GM23338 (cell line): Measurements from ENCODE around the gene C14orf119. TPM values are rescaled to one million over a fixed set of nuclear protein-coding genes. Genes with fewer than 3 reads are reported as not detected.
A peak's percentile ranks its signal among the peaks of the same experiment; 100 is the strongest.

Source experiments
- ATAC-seq: fragments of 200-7000 bp; cut with Tn5 transposase; 3 replicates; pipeline ENCODE4 v1.9.1; 2020
- DNase-seq: peaks from one replicate; pipeline ENCODE4 v3.0.0-alpha.2; 2015; ENCODE audit warnings: low spot score
- H2AFZ ChIP-seq: fragments of 200-600 bp; sonication (generic); 2 replicates; pipeline ENCODE4 v1.8.0; 2016; ENCODE audit warnings: antibody characterized with exemption, mild to moderate bottlenecking, moderate library complexity
- H3F3A ChIP-seq: fragments of 200-600 bp; sonication (generic); replicated peaks from 2 replicates; pipeline ENCODE4 v1.8.0; 2017; ENCODE audit warnings: antibody characterized with exemption, mixed run types, low read depth
- H3K27ac ChIP-seq: fragments of 200-600 bp; sonication (generic); 2 replicates; pipeline ENCODE4 v1.6.1; 2016; ENCODE audit warnings: low read depth
- H3K27me3 ChIP-seq: fragments of 200-600 bp; sonication (generic); 2 replicates; pipeline ENCODE4 v1.8.0; 2016; ENCODE audit warnings: mild to moderate bottlenecking, mixed run types, moderate library complexity; ENCODE audit not compliant: insufficient read depth
- H3K36me3 ChIP-seq: fragments of 200-600 bp; sonication (generic); 2 replicates; pipeline ENCODE4 v1.8.0; 2016; ENCODE audit warnings: mild to moderate bottlenecking; ENCODE audit not compliant: insufficient read depth
- H3K4me1 ChIP-seq: fragments of 200-600 bp; sonication (generic); 2 replicates; pipeline ENCODE4 v1.8.0; 2016; ENCODE audit warnings: mild to moderate bottlenecking, moderate library complexity; ENCODE audit not compliant: insufficient read depth
- H3K4me2 ChIP-seq: fragments of 200-600 bp; sonication (generic); 2 replicates; pipeline ENCODE4 v1.7.1; 2017; ENCODE audit warnings: mixed run types
- H3K4me3 ChIP-seq: fragments of 200-600 bp; sonication (generic); 2 replicates; pipeline ENCODE4 v1.6.1; 2016; ENCODE audit warnings: mixed run types
- H3K79me2 ChIP-seq: fragments of 200-600 bp; sonication (generic); replicated peaks from 2 replicates; pipeline ENCODE4 v1.8.0; 2017; ENCODE audit warnings: mild to moderate bottlenecking; ENCODE audit not compliant: insufficient read depth
- H3K9me2 ChIP-seq: fragments of 200-600 bp; sonication (generic); 2 replicates; pipeline ENCODE4 v1.8.0; 2017; ENCODE audit not compliant: insufficient read depth
- H4K20me1 ChIP-seq: fragments of 200-600 bp; sonication (generic); replicated peaks from 2 replicates; pipeline ENCODE4 v1.8.0; 2017; ENCODE audit warnings: mild to moderate bottlenecking; ENCODE audit not compliant: insufficient read depth
- H3K27ac Mint-ChIP-seq: 2 replicates; pipeline ENCODE4 v1.8.0; 2020; ENCODE audit warnings: inconsistent platforms, mild to moderate bottlenecking, moderate library complexity, mixed read lengths
- H3K27me3 Mint-ChIP-seq: 3 replicates; pipeline ENCODE4 v1.8.0; 2022; ENCODE audit warnings: low read depth, mild to moderate bottlenecking, moderate library complexity, mixed read lengths, inconsistent platforms; ENCODE audit not compliant: insufficient read depth, poor library complexity
- H3K36me3 Mint-ChIP-seq: 3 replicates; pipeline ENCODE4 v1.8.0; 2021; ENCODE audit warnings: low read depth, mild to moderate bottlenecking, inconsistent platforms, moderate library complexity, mixed read lengths
- H3K4me1 Mint-ChIP-seq: 3 replicates; pipeline ENCODE4 v1.8.0; 2020; ENCODE audit warnings: mild to moderate bottlenecking, inconsistent platforms, mixed read lengths
- H3K4me3 Mint-ChIP-seq: 3 replicates; pipeline ENCODE4 v1.8.0; 2021; ENCODE audit warnings: moderate library complexity, mild to moderate bottlenecking, inconsistent platforms, mixed read lengths
- H3K9me3 Mint-ChIP-seq: 3 replicates; pipeline ENCODE4 v1.8.0; 2020; ENCODE audit warnings: moderate library complexity, mild to moderate bottlenecking, inconsistent platforms, mixed read lengths
- CREB1 ChIP-seq: fragments of 250-450 bp; sonication (Bioruptor Pico); IDR thresholded peaks from 2 replicates; pipeline ENCODE4 v1.5.0; 2020; ENCODE audit warnings: low read depth, mild to moderate bottlenecking, moderate library complexity
- EZH2 ChIP-seq: fragments of 200-600 bp; sonication (generic); IDR thresholded peaks from one replicate; pipeline ENCODE4 v1.8.0; 2017; ENCODE audit warnings: antibody characterized with exemption, mild to moderate bottlenecking, low read depth; ENCODE audit not compliant: unreplicated experiment
- EZH2phosphoT487 ChIP-seq: fragments of 200-600 bp; sonication (generic); IDR thresholded peaks from one replicate; pipeline ENCODE4 v1.8.1; 2018; ENCODE audit warnings: antibody characterized with exemption; ENCODE audit not compliant: unreplicated experiment
- JUNB ChIP-seq: IDR thresholded peaks from one replicate; pipeline ENCODE4 v1.6.1; 2016; ENCODE audit warnings: antibody characterized with exemption; ENCODE audit not compliant: unreplicated experiment
- NANOG ChIP-seq: IDR thresholded peaks from 2 replicates; pipeline ENCODE4 v1.6.1; 2016; ENCODE audit warnings: antibody characterized with exemption, borderline replicate concordance
- POLR2AphosphoS5 ChIP-seq: IDR thresholded peaks from 2 replicates; pipeline ENCODE4 v1.6.1; 2016; ENCODE audit warnings: antibody characterized with exemption, low read depth
- STAT1 ChIP-seq: IDR thresholded peaks from one replicate; pipeline ENCODE4 v1.6.1; 2016; ENCODE audit warnings: antibody characterized with exemption; ENCODE audit not compliant: unreplicated experiment
- ZNF114 ChIP-seq: fragments of 250-450 bp; sonication (Bioruptor Pico); IDR thresholded peaks from 2 replicates; pipeline ENCODE4 v1.5.0; 2020; ENCODE audit warnings: mild to moderate bottlenecking, moderate library complexity
- ZNF331 ChIP-seq: fragments of 250-450 bp; sonication (Bioruptor Pico); IDR thresholded peaks from 2 replicates; pipeline ENCODE4 v1.5.0; 2020; ENCODE audit warnings: low read depth, mild to moderate bottlenecking, moderate library complexity
- polyA plus RNA-seq: library from polyadenylated mRNA; unstranded; fragments of >200 nt; fragmentation: Nextera tagmentation; extraction: Ambion mirVana; gene quantifications from 2 replicates; pipeline ENCODE4 v1.2.1, GENCODE V29; 2016
- total RNA-seq: library from RNA; depleted of rRNA; stranded (reverse); fragments of >200 nt; shearing (Covaris generic); gene quantifications from 2 replicates; pipeline ENCODE4 v1.2.3, GENCODE V29; 2014
- TF ChIP-seq, protein P1 (sequence below): IDR thresholded peaks from one replicate; pipeline ENCODE4 v1.6.1; 2018; ENCODE audit warnings: antibody characterized with exemption; ENCODE audit not compliant: unreplicated experiment
- TF ChIP-seq, protein P2 (sequence below): fragments of 250-450 bp; sonication (Bioruptor Pico); IDR thresholded peaks from 2 replicates; pipeline ENCODE4 v1.5.0; 2020; ENCODE audit warnings: mild to moderate bottlenecking, moderate library complexity
- TF ChIP-seq, protein P3 (sequence below): IDR thresholded peaks from 2 replicates; pipeline ENCODE4 v1.6.1; 2016; ENCODE audit warnings: antibody characterized with exemption
- TF ChIP-seq, protein P4 (sequence below), 2 experiments: fragments of 200-600 bp in 1 of 2; sonication (generic) in 1 of 2; conservative IDR thresholded peaks; 2 replicates each; pipeline versions ENCODE4 v1.5.1 to v1.6.1; 2016 to 2017; ENCODE audit warnings: antibody characterized with exemption in 2 of 2, low read depth in 2 of 2, mild to moderate bottlenecking in 2 of 2, moderate library complexity in 1 of 2

The C14orf119 gene
- total and polyA plus RNA-seq, 2 experiments from 2014 or later, result 49.4 to 118 TPM

DNA sequence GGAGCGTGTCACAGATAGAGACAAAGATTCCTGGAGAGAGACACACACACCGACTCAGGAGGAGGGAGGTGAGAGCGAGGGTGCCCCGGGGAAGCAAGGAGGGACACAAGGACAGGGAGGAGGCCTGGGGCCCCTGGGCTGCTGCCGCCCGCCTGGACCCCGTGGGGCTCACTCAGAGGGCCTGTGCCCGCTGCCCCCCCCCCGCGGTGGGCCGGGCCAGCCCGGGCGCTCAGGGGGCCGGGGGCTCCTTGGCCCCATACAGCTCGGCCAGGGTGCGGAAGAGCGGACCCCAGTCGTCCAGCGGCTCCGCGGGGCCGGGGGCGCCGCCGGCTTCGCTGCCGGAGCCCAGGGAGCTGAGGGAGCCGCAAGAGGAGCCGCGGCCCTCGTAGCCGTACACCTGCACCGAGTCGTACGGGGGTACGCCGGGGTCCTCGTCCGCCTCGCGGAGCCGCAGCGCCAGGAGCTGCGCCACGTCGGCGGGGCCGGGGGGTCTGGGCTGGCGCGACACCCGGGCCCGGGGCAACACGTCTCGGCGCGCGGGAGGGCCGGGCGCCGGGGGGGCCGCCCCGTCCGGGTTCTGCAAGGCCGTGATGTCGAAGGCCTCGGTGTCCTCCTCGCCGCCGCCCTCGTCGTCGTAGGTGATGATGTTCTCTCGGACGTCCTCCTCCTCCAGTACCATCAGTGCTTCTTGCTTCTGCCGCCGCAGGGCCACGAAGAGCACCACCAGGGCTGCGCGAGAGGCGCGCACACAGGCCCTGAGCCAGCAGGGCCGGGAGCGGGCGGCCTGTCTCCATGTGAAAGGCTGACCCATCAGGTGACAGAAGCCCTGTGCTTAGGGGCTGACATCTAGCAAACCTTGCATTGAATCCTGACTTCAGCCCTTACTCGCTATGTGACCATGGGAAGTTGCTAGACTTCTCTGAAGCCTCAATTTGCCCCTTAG is 47.3 kb upstream of the C14orf119 start:
- H2AFZ ChIP-seq, result no peak overlapping the region
- Mint-ChIP-seq H3K27ac (no peak overlapping the region), H3K4me3 (no peak overlapping the region), H3K36me3 (peaks cover 15% of the 10 kb centered on the region), H3K4me1 (peaks cover 24% of the 10 kb centered on the region), H3K9me3 (no peaks in the 10 kb centered on the region; the same call in 2 of the 3 replicates), H3K27me3 (peaks cover 14% of the 10 kb centered on the region)
- 0 out of 2 replicates have a peak overlapping the region, but pooled peaks have one; percentile 39 for H3K27ac ChIP-seq
- DNase-seq (no peak), ATAC-seq (no peak)
- H3K4me3 ChIP-seq, result no peak overlapping the region
- H3K4me1 ChIP-seq, result no peaks in the 10 kb centered on the region; the same call in 1 of the 2 replicates
- H4K20me1 ChIP-seq, result no peaks in the 10 kb centered on the region
- no peak overlapping the region for H3K4me2 ChIP-seq
- no peaks in the 10 kb centered on the region for H3K36me3 ChIP-seq
- H3K9me2 ChIP-seq, result no peaks in the 10 kb centered on the region
- TF ChIP-seq POLR2AphosphoS5, result no peak
- TF ChIP-seq, protein P1, sequence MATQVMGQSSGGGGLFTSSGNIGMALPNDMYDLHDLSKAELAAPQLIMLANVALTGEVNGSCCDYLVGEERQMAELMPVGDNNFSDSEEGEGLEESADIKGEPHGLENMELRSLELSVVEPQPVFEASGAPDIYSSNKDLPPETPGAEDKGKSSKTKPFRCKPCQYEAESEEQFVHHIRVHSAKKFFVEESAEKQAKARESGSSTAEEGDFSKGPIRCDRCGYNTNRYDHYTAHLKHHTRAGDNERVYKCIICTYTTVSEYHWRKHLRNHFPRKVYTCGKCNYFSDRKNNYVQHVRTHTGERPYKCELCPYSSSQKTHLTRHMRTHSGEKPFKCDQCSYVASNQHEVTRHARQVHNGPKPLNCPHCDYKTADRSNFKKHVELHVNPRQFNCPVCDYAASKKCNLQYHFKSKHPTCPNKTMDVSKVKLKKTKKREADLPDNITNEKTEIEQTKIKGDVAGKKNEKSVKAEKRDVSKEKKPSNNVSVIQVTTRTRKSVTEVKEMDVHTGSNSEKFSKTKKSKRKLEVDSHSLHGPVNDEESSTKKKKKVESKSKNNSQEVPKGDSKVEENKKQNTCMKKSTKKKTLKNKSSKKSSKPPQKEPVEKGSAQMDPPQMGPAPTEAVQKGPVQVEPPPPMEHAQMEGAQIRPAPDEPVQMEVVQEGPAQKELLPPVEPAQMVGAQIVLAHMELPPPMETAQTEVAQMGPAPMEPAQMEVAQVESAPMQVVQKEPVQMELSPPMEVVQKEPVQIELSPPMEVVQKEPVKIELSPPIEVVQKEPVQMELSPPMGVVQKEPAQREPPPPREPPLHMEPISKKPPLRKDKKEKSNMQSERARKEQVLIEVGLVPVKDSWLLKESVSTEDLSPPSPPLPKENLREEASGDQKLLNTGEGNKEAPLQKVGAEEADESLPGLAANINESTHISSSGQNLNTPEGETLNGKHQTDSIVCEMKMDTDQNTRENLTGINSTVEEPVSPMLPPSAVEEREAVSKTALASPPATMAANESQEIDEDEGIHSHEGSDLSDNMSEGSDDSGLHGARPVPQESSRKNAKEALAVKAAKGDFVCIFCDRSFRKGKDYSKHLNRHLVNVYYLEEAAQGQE, result no peak
- TF ChIP-seq, protein P2, sequence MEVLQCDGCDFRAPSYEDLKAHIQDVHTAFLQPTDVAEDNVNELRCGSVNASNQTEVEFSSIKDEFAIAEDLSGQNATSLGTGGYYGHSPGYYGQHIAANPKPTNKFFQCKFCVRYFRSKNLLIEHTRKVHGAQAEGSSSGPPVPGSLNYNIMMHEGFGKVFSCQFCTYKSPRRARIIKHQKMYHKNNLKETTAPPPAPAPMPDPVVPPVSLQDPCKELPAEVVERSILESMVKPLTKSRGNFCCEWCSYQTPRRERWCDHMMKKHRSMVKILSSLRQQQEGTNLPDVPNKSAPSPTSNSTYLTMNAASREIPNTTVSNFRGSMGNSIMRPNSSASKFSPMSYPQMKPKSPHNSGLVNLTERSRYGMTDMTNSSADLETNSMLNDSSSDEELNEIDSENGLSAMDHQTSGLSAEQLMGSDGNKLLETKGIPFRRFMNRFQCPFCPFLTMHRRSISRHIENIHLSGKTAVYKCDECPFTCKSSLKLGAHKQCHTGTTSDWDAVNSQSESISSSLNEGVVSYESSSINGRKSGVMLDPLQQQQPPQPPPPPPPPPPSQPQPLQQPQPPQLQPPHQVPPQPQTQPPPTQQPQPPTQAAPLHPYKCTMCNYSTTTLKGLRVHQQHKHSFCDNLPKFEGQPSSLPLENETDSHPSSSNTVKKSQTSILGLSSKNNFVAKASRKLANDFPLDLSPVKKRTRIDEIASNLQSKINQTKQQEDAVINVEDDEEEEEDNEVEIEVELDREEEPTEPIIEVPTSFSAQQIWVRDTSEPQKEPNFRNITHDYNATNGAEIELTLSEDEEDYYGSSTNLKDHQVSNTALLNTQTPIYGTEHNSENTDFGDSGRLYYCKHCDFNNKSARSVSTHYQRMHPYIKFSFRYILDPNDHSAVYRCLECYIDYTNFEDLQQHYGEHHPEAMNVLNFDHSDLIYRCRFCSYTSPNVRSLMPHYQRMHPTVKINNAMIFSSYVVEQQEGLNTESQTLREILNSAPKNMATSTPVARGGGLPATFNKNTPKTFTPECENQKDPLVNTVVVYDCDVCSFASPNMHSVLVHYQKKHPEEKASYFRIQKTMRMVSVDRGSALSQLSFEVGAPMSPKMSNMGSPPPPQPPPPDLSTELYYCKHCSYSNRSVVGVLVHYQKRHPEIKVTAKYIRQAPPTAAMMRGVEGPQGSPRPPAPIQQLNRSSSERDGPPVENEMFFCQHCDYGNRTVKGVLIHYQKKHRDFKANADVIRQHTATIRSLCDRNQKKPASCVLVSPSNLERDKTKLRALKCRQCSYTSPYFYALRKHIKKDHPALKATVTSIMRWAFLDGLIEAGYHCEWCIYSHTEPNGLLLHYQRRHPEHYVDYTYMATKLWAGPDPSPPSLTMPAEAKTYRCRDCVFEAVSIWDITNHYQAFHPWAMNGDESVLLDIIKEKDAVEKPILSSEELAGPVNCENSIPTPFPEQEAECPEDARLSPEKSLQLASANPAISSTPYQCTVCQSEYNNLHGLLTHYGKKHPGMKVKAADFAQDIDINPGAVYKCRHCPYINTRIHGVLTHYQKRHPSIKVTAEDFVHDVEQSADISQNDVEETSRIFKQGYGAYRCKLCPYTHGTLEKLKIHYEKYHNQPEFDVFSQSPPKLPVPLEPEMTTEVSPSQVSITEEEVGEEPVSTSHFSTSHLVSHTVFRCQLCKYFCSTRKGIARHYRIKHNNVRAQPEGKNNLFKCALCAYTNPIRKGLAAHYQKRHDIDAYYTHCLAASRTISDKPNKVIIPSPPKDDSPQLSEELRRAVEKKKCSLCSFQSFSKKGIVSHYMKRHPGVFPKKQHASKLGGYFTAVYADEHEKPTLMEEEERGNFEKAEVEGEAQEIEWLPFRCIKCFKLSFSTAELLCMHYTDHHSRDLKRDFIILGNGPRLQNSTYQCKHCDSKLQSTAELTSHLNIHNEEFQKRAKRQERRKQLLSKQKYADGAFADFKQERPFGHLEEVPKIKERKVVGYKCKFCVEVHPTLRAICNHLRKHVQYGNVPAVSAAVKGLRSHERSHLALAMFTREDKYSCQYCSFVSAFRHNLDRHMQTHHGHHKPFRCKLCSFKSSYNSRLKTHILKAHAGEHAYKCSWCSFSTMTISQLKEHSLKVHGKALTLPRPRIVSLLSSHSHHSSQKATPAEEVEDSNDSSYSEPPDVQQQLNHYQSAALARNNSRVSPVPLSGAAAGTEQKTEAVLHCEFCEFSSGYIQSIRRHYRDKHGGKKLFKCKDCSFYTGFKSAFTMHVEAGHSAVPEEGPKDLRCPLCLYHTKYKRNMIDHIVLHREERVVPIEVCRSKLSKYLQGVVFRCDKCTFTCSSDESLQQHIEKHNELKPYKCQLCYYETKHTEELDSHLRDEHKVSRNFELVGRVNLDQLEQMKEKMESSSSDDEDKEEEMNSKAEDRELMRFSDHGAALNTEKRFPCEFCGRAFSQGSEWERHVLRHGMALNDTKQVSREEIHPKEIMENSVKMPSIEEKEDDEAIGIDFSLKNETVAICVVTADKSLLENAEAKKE (CRISPR knock-in tag), result no peak
- TF ChIP-seq EZH2, result no peak
- TF ChIP-seq CREB1 (CRISPR knock-in tag), result no peak
- TF ChIP-seq, protein P3, sequence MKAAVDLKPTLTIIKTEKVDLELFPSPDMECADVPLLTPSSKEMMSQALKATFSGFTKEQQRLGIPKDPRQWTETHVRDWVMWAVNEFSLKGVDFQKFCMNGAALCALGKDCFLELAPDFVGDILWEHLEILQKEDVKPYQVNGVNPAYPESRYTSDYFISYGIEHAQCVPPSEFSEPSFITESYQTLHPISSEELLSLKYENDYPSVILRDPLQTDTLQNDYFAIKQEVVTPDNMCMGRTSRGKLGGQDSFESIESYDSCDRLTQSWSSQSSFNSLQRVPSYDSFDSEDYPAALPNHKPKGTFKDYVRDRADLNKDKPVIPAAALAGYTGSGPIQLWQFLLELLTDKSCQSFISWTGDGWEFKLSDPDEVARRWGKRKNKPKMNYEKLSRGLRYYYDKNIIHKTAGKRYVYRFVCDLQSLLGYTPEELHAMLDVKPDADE, result no peak
- no peak for TF ChIP-seq JUNB
- TF ChIP-seq ZNF114 (CRISPR knock-in tag), result no peak
- TF ChIP-seq EZH2phosphoT487, result no peak
- TF ChIP-seq NANOG, result no peak
- TF ChIP-seq STAT1, result no peak
- TF ChIP-seq, protein P4, sequence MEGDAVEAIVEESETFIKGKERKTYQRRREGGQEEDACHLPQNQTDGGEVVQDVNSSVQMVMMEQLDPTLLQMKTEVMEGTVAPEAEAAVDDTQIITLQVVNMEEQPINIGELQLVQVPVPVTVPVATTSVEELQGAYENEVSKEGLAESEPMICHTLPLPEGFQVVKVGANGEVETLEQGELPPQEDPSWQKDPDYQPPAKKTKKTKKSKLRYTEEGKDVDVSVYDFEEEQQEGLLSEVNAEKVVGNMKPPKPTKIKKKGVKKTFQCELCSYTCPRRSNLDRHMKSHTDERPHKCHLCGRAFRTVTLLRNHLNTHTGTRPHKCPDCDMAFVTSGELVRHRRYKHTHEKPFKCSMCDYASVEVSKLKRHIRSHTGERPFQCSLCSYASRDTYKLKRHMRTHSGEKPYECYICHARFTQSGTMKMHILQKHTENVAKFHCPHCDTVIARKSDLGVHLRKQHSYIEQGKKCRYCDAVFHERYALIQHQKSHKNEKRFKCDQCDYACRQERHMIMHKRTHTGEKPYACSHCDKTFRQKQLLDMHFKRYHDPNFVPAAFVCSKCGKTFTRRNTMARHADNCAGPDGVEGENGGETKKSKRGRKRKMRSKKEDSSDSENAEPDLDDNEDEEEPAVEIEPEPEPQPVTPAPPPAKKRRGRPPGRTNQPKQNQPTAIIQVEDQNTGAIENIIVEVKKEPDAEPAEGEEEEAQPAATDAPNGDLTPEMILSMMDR (conservative IDR thresholded peaks at IDR 0.05; ENCODE audit: low read depth in 2 of 2), result no peak
- TF ChIP-seq ZNF331 (CRISPR knock-in tag), result no peak
- no peaks in the 10 kb centered on the region for H3F3A ChIP-seq
- H3K79me2 ChIP-seq, result no peaks in the 10 kb centered on the region
- H3K27me3 ChIP-seq, result no peaks in the 10 kb centered on the region
